ENCODE measurements around the gene ARFGAP3.

ARFGAP3 gene

DNA sequence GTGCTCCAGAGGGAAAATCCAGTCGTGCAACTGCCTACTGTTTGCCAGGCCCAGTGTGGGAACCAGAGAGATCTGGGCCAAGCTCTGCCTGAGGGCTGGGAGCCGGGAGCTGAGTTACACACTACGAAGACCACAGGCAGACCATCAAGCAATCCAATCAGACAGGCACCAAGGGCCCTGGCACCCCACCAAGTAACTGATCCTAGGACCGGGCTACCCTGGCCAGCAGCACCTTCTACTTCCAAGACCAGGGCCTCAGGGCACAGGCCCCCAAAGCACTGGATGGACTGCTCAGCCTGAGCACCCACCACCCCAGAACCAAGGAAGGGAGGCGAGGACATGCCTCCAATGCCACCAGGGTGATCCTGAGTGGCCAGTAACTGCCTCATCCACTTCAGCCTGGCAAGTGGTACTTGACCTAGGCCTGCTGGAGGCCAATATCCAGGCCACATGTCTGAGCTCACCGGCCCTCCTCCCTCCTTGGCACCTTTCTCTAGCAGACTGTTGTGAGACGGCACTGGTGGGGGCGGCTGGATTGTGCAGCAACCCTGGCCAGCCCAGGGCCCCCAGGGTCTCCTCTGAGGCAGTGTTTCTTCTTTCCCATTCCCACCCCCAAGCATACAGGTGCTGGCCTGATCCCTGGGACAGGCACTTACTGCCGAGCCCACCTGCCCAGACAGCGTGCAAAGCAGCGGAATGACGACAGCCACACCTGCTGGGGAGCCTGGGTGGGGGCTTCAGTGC lies 20.7 kb upstream of the ARFGAP3 start:
- no peak overlapping the region for H3K27ac Mint-ChIP-seq
- no peaks in the 10 kb centered on the region for H3K27me3 Mint-ChIP-seq
- H3K9me3 Mint-ChIP-seq, result no peaks in the 10 kb centered on the region
- peaks cover 7% of the 10 kb centered on the region for H3K36me3 Mint-ChIP-seq (ENCODE audit: low read depth)
- H3K4me1 Mint-ChIP-seq, result no peaks in the 10 kb centered on the region
- ATAC-seq, result no peak
- no peak overlapping the region for H3K4me3 Mint-ChIP-seq
- DNase-seq, result no peak

DNA sequence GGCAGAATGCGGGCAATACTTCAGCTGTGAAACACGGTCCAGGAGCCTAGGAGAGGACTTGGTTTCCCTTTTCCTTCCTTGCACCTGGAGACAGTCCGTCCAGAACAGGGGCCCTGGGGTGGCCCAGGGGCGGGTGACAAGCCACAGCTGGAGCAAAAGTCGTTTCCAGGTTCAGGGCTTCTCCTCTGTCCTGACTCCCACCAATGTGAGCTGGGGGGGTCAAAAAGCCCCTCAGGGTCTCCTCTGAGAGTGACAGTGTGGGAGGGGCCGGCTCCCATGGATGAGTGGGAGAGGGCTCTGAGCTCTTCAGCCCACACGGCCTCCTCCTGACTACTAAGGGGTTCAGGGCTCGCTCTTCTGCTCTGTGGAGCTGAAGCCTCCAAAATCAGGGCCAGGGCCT lies 20.1 kb upstream of the ARFGAP3 start:
- no peak for ATAC-seq
- Mint-ChIP-seq H3K36me3 (ENCODE audit: low read depth) (peaks cover 7% of the 10 kb centered on the region), H3K4me3 (no peak overlapping the region), H3K27ac (no peak overlapping the region), H3K9me3 (no peaks in the 10 kb centered on the region), H3K27me3 (no peaks in the 10 kb centered on the region), H3K4me1 (no peaks in the 10 kb centered on the region)
- no peak for DNase-seq

DNA sequence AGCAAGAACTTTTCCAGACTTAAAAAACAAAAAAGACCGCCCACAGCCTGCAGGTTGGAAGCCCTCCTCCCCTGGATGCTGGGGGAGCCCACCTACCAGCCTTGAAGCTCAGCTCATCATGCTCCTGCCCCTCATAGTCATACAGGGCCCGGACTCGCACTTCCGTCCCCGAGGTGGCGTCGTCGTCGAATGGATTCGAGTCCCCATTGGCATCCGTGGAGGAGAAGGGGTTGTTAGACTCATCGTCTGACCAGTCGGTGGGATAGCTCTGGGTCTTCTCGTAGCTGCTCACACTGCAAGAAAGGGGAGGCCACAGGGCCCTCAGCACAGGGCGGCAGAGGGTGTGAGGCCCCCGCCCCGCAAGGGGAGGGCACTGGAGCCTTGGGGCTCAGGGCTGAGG lies 19.0 kb upstream of the ARFGAP3 start:
- no peaks in the 10 kb centered on the region for H3K4me1 Mint-ChIP-seq
- H3K27ac Mint-ChIP-seq, result no peak overlapping the region
- no peaks in the 10 kb centered on the region for H3K27me3 Mint-ChIP-seq
- no peak overlapping the region for H3K4me3 Mint-ChIP-seq
- ATAC-seq, result no peak
- no peaks in the 10 kb centered on the region for H3K9me3 Mint-ChIP-seq
- DNase-seq, result no peak
- H3K36me3 Mint-ChIP-seq (ENCODE audit: low read depth), result peaks cover 7% of the 10 kb centered on the region

DNA sequence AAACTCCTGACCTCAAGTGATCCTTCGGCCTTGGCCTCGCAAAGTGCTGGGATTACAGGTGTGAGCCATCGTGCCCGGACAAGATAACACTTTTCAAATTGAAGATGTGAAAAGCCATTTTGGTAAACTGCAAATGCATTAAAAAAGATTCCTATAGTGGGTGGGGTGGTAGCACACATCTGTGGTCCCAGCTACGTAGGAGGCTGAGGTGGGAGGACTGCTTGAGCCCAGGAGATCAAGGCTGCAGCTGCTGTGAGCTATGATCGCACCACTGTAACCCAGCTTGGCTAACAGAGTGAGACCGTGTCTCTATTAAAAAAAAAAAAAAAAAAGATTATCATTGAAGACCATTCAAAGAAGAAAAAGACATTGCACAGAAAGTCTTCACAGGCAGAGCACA lies 16.9 kb upstream of the ARFGAP3 start:
- no peak overlapping the region for H3K4me3 Mint-ChIP-seq
- H3K9me3 Mint-ChIP-seq, result no peaks in the 10 kb centered on the region
- no peaks in the 10 kb centered on the region for H3K4me1 Mint-ChIP-seq
- DNase-seq, result no peak
- no peak overlapping the region for H3K27ac Mint-ChIP-seq
- no peaks in the 10 kb centered on the region for H3K27me3 Mint-ChIP-seq
- no peak for ATAC-seq
- H3K36me3 Mint-ChIP-seq (ENCODE audit: low read depth), result peaks cover 9% of the 10 kb centered on the region

DNA sequence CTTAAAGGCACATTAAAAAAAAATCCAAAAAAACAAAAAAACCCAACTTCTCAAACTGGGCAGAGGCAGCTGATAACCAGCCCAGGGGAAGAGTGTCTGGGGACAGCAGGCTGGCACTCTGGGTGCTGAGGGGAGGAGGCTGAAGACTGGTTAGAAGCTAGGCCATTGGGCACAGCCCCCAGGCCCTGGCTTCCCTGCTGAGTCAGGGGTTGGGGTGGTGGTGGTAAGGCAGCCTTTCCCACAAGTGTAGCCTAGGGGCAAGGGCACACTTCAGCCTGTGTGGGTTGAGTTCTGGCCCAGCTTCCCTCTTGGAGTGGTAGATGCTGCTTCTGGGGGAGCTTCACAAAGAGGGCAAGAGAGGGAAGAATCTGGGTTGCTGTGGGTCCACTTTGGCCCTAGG lies 16.3 kb upstream of the ARFGAP3 start:
- Mint-ChIP-seq H3K9me3 (no peaks in the 10 kb centered on the region), H3K4me3 (no peak overlapping the region), H3K27ac (no peak overlapping the region), H3K27me3 (no peaks in the 10 kb centered on the region), H3K4me1 (no peaks in the 10 kb centered on the region), H3K36me3 (ENCODE audit: low read depth) (peaks cover 9% of the 10 kb centered on the region)
- ATAC-seq (no peak), DNase-seq (no peak)

DNA sequence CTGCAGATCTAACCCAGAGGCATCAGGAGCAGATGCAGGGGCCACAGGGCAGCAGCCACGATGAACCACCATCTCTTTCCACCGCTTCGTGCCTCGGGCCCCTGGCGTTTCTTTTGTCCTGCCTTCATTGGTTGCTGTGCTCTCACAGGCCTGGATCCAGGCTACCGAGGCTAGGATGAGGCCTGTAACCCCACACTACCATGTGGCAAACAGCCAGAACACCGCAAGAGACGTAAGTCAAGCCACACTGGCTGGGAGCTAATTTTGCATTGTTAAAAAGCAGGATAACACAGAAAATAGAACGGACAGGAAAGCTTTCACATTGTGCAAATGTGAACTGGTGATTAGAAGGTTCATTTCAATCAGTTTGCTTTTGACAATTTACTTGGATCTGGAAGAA lies 15.7 kb upstream of the ARFGAP3 start:
- H3K36me3 Mint-ChIP-seq (ENCODE audit: low read depth), result peaks cover 9% of the 10 kb centered on the region
- no peaks in the 10 kb centered on the region for H3K4me1 Mint-ChIP-seq
- H3K9me3 Mint-ChIP-seq, result no peaks in the 10 kb centered on the region
- DNase-seq (no peak), ATAC-seq (no peak)
- no peak overlapping the region for H3K27ac Mint-ChIP-seq
- H3K4me3 Mint-ChIP-seq, result no peak overlapping the region
- no peaks in the 10 kb centered on the region for H3K27me3 Mint-ChIP-seq

DNA sequence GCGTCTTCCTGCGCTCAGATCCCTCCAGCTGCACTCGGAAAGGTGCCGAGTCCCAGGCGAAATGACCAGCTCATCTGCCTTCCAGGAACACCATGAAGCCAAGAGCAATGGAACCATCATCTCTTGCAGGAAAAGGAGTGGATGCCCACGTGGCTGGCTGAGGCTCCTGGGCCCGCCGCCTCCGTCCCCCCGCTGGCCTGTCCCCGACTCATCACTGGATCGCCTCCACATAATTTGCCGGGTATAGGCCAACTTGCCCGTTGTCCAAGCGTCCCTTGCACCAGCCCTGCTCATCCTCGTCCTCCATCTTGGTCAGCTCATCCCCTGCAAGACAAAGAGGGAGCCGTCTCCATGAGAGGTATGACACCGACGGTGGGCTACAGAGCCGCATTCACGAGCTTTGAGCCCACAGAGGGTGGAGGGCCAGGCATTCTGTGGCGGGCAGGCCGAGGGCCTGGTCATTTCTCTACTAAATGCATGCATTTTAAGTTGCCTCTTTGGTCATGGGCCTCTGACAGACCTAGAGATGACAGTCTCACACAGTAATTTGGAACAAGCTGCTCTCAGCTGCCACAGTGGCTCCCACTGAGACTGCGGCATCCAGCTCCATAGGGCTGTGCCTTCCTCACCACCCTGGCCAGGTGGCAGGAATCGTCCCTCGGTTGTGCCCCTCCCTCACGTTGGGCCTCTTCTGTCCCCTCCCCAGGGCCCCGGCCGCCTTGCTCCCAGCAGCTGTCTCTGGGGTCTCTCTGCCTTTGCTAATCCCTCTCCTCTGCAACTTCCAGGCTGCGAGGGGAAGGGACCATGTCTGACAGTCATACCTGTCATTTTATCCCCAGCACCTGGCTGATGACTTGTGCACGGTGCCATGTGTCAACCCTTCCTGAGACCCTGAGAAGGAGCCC lies 14.3 kb upstream of the ARFGAP3 start:
- ATAC-seq, result no peak
- Mint-ChIP-seq H3K4me1 (peaks cover 5% of the 10 kb centered on the region), H3K36me3 (ENCODE audit: low read depth) (peaks cover 5% of the 10 kb centered on the region), H3K27ac (no peak overlapping the region), H3K9me3 (no peaks in the 10 kb centered on the region), H3K27me3 (no peaks in the 10 kb centered on the region), H3K4me3 (no peak overlapping the region)
- no peak for DNase-seq

DNA sequence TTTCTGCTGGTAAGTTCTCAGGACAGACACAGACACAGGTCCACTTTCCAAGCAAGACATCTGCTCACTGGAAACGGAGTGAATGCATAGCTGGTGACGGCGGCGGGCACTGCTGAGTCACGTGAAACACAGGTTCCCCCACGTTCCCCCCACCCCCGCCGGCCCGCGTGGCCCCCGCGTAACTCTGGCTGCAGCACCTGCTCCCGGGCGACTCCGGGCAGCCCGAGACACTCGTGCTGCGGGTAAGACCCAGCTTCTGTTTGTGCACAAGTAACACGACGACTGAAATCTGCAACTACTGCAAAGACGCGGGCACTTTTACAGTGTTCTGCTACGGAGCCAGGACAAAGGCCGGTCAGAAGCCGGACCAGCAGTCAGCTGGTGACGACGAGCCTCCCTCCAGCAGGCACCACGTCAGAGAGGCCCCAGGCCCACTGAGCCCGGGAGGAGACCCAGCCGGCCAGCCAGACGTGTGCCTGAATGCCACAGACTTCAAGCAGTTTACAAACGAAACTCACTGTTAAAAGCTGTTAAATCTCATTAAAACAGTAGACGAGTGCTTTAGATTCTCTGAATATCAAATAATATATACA lies 12.9 kb upstream of the ARFGAP3 start:
- Mint-ChIP-seq H3K9me3 (peaks cover 2% of the 10 kb centered on the region), H3K4me1 (peaks cover 5% of the 10 kb centered on the region), H3K4me3 (no peak overlapping the region), H3K36me3 (ENCODE audit: low read depth) (peaks cover 5% of the 10 kb centered on the region), H3K27ac (no peak overlapping the region), H3K27me3 (no peaks in the 10 kb centered on the region)
- no peak for ATAC-seq
- DNase-seq, result no peak

DNA sequence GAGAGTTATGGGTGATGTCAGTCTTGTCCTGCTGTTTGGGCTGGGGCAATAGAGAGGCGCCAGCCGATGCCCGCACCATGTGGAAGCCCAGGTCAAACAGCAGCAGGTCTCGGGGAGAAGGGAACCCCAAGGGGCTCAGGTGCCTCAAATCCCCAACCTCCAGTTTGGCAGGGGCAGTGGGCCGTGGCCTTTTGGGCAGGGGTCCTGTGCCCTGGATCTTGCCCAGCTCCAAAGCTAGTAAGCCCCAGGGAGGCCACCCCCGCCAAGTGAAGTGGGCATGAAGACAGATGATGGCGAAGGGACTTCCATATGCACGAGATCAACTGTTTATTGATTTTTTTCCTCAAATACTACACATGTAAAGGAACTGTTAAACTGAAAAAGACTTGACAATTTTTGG lies 12.4 kb upstream of the ARFGAP3 start:
- Mint-ChIP-seq H3K36me3 (ENCODE audit: low read depth) (peaks cover 9% of the 10 kb centered on the region), H3K4me1 (peaks cover 10% of the 10 kb centered on the region), H3K9me3 (peaks cover 6% of the 10 kb centered on the region), H3K27ac (no peak overlapping the region), H3K27me3 (no peaks in the 10 kb centered on the region), H3K4me3 (no peak overlapping the region)
- DNase-seq (no peak), ATAC-seq (no peak)

DNA sequence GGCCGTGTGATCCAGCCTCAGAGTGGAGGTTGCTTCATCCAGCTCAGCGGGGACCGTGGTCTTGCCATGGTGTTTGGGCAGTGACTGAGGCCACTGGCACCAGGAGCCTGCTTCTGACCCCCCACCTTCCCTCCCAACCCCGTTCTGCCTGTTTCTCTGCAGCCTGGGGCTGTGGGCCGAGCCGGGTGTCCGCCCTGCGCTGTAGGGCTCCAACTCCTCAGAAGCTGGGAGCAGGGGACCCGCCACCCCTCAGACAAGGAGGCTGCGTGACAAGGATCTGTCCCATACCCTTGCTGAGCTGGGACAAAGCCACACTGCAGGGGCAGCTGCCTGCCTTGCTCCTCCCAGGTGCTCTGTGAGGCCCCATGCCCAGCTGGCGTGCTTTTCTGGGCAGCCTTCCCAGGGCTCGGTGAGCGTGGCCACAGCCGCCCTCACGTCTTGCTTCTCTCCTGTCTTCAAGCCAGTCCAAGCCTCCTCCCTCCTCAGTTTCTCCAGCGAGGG lies 11.7 kb upstream of the ARFGAP3 start:
- no peak overlapping the region for H3K27ac Mint-ChIP-seq
- no peak for DNase-seq
- H3K27me3 Mint-ChIP-seq, result no peaks in the 10 kb centered on the region
- ATAC-seq, result no peak
- peaks cover 7% of the 10 kb centered on the region for H3K9me3 Mint-ChIP-seq
- H3K4me3 Mint-ChIP-seq, result no peak overlapping the region
- peaks cover 17% of the 10 kb centered on the region for H3K4me1 Mint-ChIP-seq
- peaks cover 10% of the 10 kb centered on the region for H3K36me3 Mint-ChIP-seq (ENCODE audit: low read depth)

DNA sequence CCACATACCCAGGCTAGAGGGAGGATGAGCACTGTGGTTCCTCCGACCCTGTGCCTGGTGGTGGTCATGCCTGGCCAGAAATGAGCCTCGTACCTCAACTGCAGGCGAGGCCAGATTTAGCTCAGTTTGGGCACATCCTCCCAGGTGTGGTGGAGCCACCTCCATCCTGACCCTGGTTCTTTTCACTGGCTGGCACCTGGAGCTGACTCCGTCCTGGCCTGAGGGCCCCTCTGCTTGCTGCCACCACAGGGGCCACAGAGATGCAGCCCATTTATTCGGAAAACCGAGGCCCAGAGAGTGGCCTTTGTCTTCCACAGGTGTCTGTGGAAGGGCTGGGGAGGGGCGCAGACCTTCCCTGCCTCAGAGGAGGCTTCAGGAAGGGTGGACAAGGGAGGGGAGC lies 9.0 kb upstream of the ARFGAP3 start:
- peaks cover 22% of the 10 kb centered on the region for H3K36me3 Mint-ChIP-seq (ENCODE audit: low read depth)
- peaks cover 17% of the 10 kb centered on the region for H3K9me3 Mint-ChIP-seq
- H3K4me1 Mint-ChIP-seq, result peaks cover 35% of the 10 kb centered on the region
- ATAC-seq (no peak), DNase-seq (no peak)
- H3K27me3 Mint-ChIP-seq, result peaks cover 3% of the 10 kb centered on the region
- H3K4me3 Mint-ChIP-seq, result no peak overlapping the region
- no peak overlapping the region for H3K27ac Mint-ChIP-seq

DNA sequence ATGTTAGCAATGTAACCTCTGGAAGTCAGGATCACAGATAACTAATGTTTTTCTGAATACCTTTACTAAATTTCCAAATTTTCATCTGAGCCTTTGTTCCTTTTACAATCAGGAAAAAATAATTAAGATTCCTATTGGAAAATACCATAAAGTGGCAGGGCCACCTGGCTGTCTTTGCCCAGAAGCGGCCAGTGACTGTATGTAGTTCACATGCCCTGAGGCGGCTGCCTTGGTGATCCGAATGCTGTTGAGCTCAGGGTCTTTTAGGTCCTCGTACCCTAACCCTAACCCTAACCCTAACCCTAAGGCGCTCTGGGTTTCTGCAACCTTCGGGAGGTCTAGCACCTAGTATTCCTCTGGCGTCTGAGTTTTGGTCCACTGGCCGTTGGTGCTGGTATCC lies 8.5 kb upstream of the ARFGAP3 start:
- H3K27me3 Mint-ChIP-seq, result peaks cover 3% of the 10 kb centered on the region
- peaks cover 17% of the 10 kb centered on the region for H3K9me3 Mint-ChIP-seq
- no peak for ATAC-seq

DNA sequence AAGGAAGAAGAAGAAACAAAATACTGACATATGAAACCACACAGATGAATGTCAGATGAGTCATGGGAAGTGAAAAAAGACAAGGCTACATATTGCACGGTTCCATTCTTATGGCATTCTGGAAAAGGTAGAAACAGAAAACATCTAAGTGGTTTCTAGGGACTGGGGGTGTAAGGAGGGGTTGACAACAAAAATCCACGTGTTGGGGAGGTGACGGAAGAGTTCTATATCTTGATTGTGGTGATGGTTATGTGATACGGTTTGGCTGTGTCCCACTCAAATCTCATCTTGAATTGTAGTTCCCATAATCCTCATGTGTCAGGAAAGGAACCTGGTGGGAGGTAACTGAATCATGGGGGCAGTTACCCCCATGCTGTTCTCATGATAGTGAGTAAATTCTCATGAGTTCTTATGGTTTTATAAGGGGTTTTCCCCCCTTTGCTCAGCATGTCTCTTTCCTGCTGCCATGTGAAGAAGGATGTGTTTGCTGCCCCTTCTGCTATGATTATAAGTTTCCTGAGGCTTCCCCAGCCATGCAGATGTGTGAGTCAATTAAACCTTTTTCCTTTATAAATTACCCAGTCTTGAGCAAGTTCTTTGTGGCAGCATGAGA lies 6.4 kb upstream of the ARFGAP3 start:
- H3K36me3 Mint-ChIP-seq (ENCODE audit: low read depth), result peaks cover 19% of the 10 kb centered on the region
- peaks cover 17% of the 10 kb centered on the region for H3K9me3 Mint-ChIP-seq
- peak overlapping the region; percentile 95 for H3K27ac Mint-ChIP-seq
- H3K4me1 Mint-ChIP-seq, result peaks cover 43% of the 10 kb centered on the region
- peak; percentile 80 for ATAC-seq
- H3K4me3 Mint-ChIP-seq, result peak overlapping the region; percentile 54
- peak; percentile 58 for DNase-seq
- H3K27me3 Mint-ChIP-seq, result peaks cover 3% of the 10 kb centered on the region

More for the DNA sequence above, 8.5 kb upstream of the ARFGAP3 start:
- H3K4me1 Mint-ChIP-seq, result peaks cover 41% of the 10 kb centered on the region
- peaks cover 19% of the 10 kb centered on the region for H3K36me3 Mint-ChIP-seq (ENCODE audit: low read depth)
- H3K27ac Mint-ChIP-seq, result no peak overlapping the region
- no peak for DNase-seq
- H3K4me3 Mint-ChIP-seq, result no peak overlapping the region

DNA sequence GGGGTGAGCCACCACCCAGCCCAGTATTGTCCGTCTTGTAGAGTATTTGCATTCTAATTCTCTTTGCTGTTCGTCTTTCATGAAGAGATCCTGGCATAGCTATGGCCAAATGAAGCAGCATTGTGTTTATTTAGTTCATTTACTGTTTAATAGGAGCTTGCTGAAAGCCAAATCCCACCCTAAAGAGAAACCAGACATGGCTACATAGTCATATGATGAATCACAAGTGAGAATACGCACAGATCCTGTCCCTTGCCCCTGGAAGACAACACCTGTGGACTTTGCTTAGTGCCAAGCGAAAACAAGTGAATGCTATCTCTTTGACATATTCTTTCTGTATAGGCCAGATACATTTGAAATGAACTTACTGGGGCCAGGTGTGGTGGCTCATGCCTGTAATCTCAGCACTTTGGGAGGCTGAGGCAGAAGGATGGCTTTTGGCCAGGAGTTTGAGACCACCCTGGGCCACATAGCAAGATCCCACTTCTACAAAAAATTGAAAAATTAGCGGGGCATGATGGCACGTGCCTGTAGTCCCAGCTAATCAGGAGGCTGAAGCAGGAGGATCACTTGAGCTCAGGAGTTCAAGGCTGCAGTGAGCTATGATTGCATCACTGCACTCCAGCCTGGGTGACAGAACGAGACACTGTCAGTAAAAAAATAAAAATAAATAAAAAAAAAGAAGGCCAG lies 5.1 kb upstream of the ARFGAP3 start:
- H3K27me3 Mint-ChIP-seq, result peaks cover 3% of the 10 kb centered on the region
- peaks cover 37% of the 10 kb centered on the region for H3K4me1 Mint-ChIP-seq
- peaks cover 17% of the 10 kb centered on the region for H3K9me3 Mint-ChIP-seq

More for the DNA sequence above, 5.1 kb upstream of the ARFGAP3 start:
- Mint-ChIP-seq H3K4me3 (no peak overlapping the region), H3K27ac (no peak overlapping the region), H3K36me3 (ENCODE audit: low read depth) (peaks cover 19% of the 10 kb centered on the region)
- ATAC-seq, result no peak
- DNase-seq, result no peak

Data from activated naive CD8-positive, alpha-beta T cell treated with anti-CD3 and anti-CD28 coated beads, Interleukin-2, amount 50 U/mL, for 24 hours (primary cell).